Measurements from ENCODE around the gene GSDME.

The GSDME gene

DNA sequence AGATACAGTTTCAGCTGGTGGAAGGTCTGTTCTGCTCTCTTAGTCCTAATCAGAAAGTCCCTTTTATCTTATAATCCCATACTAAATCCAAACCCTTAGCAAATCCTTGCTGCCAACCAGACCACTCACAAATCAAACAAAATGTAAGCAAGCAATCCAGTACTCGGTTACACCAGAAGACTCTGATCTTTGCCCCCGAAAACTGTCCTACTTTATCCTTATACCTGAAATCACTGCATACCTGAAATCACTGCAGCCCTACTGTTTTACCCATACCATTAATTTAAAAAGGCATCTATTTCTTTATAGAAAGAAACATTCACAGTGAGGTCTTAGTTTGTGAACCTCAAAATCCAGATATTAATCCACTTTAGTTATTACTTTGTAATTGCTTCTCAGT lies 64.7 kb downstream of the GSDME start:
- H3K4me2 ChIP-seq: no peak overlapping the region
- no peak overlapping the region for H3K27ac ChIP-seq
- TF ChIP-seq, protein P1, sequence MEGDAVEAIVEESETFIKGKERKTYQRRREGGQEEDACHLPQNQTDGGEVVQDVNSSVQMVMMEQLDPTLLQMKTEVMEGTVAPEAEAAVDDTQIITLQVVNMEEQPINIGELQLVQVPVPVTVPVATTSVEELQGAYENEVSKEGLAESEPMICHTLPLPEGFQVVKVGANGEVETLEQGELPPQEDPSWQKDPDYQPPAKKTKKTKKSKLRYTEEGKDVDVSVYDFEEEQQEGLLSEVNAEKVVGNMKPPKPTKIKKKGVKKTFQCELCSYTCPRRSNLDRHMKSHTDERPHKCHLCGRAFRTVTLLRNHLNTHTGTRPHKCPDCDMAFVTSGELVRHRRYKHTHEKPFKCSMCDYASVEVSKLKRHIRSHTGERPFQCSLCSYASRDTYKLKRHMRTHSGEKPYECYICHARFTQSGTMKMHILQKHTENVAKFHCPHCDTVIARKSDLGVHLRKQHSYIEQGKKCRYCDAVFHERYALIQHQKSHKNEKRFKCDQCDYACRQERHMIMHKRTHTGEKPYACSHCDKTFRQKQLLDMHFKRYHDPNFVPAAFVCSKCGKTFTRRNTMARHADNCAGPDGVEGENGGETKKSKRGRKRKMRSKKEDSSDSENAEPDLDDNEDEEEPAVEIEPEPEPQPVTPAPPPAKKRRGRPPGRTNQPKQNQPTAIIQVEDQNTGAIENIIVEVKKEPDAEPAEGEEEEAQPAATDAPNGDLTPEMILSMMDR (conservative IDR thresholded peaks at IDR 0.05; ENCODE audit: low read depth, low read length): no peak
- no peak overlapping the region for H3K4me3 ChIP-seq (IDR thresholded peaks at IDR 0.05; ENCODE audit: insufficient read depth, low read depth, low read length)
- no peaks in the 10 kb centered on the region for H3K27me3 ChIP-seq (ENCODE audit: insufficient read depth, low read depth)
- no peak overlapping the region for H3K9ac ChIP-seq
- no peak overlapping the region for H2AFZ ChIP-seq (ENCODE audit: low read depth)
- no peaks in the 10 kb centered on the region for H4K20me1 ChIP-seq (ENCODE audit: insufficient read depth)
- no peaks in the 10 kb centered on the region for H3K79me2 ChIP-seq (ENCODE audit: insufficient read depth, low read depth)
- no peaks in the 10 kb centered on the region for H3K4me1 ChIP-seq (ENCODE audit: low read depth, poor library complexity, severe bottlenecking)
- H3K36me3 ChIP-seq (ENCODE audit: insufficient read depth): no peaks in the 10 kb centered on the region

DNA sequence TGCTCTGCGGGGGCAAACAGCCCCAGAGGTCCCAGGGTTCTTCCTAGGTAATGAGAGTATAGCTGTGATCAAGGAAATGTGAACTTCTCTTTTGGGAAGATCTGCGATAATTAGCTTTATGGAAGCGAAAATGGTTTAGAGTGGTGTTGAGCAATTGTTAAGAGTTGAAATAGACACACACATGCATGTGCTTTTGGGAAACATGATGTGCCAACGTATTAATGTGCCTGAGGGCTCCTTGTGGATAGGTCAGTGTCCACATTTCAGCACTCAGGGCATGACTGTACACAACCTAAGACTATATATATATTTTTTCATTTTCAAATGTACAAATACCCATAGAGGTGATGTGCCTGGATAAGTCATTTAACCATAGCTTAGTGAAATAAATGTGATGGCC lies 67.0 kb downstream of the GSDME start:
- Histone ChIP-seq H3K4me1 (ENCODE audit: low read depth, poor library complexity, severe bottlenecking) (no peaks in the 10 kb centered on the region), H3K9ac (no peak overlapping the region), H4K20me1 (ENCODE audit: insufficient read depth) (no peaks in the 10 kb centered on the region), H3K27ac (no peak overlapping the region), H3K4me2 (no peak overlapping the region), H2AFZ (ENCODE audit: low read depth) (no peak overlapping the region), H3K79me2 (ENCODE audit: insufficient read depth, low read depth) (no peaks in the 10 kb centered on the region), H3K27me3 (ENCODE audit: insufficient read depth, low read depth) (no peaks in the 10 kb centered on the region), H3K4me3 (IDR thresholded peaks at IDR 0.05; ENCODE audit: insufficient read depth, low read depth, low read length) (no peak overlapping the region), H3K36me3 (ENCODE audit: insufficient read depth) (no peaks in the 10 kb centered on the region)
- TF ChIP-seq, protein P1 (conservative IDR thresholded peaks at IDR 0.05; ENCODE audit: low read depth, low read length): no peak

DNA sequence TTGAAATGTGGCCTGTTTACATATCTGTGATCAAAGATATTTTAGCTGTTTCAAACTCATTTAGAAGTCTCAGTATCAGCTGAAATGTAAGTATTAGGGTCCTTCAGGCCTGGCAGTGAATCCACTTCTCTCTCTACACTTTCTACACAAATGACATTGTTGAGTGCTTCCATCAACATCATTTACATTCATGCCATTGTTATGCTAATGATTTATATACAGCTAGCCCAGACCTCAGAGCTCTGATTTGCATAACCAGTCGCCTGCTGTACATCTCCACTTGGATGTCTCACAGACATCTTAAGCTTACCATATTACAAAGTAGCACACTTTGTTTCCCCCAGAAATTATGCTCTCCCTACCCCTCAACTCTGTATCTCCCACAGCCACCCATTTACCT lies 71.6 kb downstream of the GSDME start:
- Histone ChIP-seq H3K4me2 (no peak overlapping the region), H3K9ac (no peak overlapping the region), H3K27me3 (ENCODE audit: insufficient read depth, low read depth) (no peaks in the 10 kb centered on the region), H3K36me3 (ENCODE audit: insufficient read depth) (no peaks in the 10 kb centered on the region), H3K4me3 (IDR thresholded peaks at IDR 0.05; ENCODE audit: insufficient read depth, low read depth, low read length) (no peak overlapping the region), H3K4me1 (ENCODE audit: low read depth, poor library complexity, severe bottlenecking) (no peaks in the 10 kb centered on the region), H3K79me2 (ENCODE audit: insufficient read depth, low read depth) (no peaks in the 10 kb centered on the region), H4K20me1 (ENCODE audit: insufficient read depth) (no peaks in the 10 kb centered on the region), H3K27ac (no peak overlapping the region), H2AFZ (ENCODE audit: low read depth) (no peak overlapping the region)
- TF ChIP-seq, protein P1 (conservative IDR thresholded peaks at IDR 0.05; ENCODE audit: low read depth, low read length): no peak

DNA sequence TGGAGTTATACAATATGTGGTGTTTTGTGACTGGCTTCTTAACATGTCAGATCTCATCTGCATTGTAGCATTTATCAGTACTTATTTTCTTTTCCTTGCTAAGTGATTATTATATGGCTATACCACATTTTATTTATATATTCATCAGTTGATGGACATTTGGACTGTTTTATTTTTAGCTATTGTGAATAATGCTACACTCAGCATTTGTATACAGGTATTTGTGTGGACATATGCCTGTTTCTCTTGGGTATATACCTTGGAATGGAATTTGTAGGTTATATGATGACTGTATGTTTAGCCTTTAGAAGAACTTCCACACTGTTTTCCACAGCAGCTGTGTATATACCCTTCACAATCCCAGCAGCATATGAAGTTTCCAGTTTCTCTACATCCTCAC lies 86.5 kb downstream of the GSDME start:
- no peak overlapping the region for H3K27ac ChIP-seq
- H3K27me3 ChIP-seq (ENCODE audit: insufficient read depth, low read depth): no peaks in the 10 kb centered on the region
- no peak overlapping the region for H3K9ac ChIP-seq
- H4K20me1 ChIP-seq (ENCODE audit: insufficient read depth): no peaks in the 10 kb centered on the region
- no peaks in the 10 kb centered on the region for H3K4me1 ChIP-seq (ENCODE audit: low read depth, poor library complexity, severe bottlenecking)
- peaks cover 9% of the 10 kb centered on the region; the same call in 1 of the 2 replicates for H3K79me2 ChIP-seq (ENCODE audit: insufficient read depth, low read depth)
- no peaks in the 10 kb centered on the region for H3K36me3 ChIP-seq (ENCODE audit: insufficient read depth)
- TF ChIP-seq, protein P1 (conservative IDR thresholded peaks at IDR 0.05; ENCODE audit: low read depth, low read length): no peak
- no peak overlapping the region for H3K4me3 ChIP-seq (IDR thresholded peaks at IDR 0.05; ENCODE audit: insufficient read depth, low read depth, low read length)
- H3K4me2 ChIP-seq: no peak overlapping the region
- no peak overlapping the region for H2AFZ ChIP-seq (ENCODE audit: low read depth)

All from KMS-11 (cell line).